Epithelial cell of prostate (primary cell): Measurements from ENCODE around the gene TMEM184B.

Experiments
- DNase-seq: peaks from one replicate; pipeline ENCODE4 v3.0.0-alpha.2; 2011; ENCODE audit warnings: low read depth, low spot score
- H3K27ac ChIP-seq: fragments of 450-650 bp; 2 replicates; pipeline ENCODE4 v1.5.1; 2017; ENCODE audit warnings: mild to moderate bottlenecking

The TMEM184B gene

DNA sequence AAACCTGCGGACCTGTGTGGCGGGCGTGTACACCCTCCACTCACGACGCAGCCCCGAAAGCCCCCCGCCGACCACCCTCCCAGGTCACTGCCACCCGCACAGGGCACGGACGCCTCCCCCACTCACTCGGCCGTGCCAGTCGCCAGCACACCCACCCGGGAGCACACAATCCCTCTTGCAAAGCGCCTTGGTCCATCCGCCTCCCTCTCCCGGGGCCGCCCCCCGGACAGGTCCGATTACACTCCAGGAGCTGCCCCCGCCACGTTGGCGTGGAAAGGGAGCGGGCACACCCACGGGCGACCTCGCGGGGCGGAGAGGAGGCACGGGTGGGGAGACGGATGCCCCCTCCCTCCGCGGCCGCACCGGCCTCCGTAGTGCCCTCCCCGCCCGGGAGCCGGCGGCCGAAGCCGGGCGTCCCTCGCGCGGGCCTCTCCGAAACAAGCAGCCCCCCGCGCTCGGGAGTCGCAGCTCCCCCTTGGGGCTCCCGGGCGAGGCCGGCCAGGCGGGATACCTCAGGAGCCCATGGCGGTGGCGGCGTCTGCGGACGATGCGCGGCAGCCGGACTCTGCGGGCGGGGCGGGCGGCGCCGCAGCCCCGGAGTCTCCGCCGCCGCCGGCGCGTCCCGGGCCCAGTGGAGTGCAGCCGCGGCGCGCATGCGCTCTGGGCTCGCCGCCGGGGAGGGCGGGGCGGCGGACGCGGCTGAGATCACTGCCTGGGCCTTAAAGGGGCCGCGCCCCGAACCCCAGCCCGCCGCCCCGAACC lies at the start of gene TMEM184B:
TMEM184B (minus strand) TSS at position 638 of the 762 bp plus-strand sequence. CDS start 25,049 bp downstream, outside the sequence.
- no peak for DNase-seq
- peak within 1 kb of the TSS; percentile 68 for H3K27ac ChIP-seq

DNA sequence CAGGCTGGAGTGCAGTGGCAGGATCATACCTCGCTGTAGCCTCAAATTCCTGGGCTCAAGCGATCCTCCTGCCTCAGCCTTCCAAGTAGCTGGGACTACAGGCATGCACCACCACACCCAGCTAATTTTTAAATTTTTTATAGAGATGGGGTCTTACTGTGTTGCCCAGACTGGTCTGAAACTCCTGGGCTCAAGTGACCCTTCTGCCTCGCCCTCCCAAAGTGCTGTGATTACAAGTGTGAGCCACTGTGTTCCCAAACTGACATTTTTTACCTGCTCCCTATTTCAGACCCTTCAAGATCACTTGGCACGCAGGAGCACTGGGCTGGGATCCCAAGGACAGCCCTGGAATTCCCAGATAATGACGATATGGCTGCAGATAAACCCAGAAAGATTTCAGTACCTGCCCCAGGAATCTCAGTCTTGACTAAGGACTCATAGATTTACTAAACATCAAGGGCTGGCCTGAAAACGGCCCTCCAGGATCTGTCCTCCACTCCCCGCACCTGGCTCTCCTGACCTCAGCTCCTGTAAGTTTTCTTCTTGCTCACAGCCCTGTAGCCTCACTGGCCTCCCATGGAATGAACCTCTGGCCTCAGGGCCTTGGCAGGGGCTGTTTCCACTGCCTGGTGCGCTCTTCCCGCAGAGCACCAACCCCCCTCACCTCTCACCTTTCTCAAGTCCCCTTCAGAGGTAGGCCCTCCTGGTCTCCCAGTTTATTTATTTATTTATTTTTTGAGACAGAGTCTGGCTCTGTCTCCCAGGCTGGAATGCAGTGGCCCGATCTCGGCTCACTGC lies 48.0 kb upstream of the TMEM184B start:
- H3K27ac ChIP-seq, result no peak overlapping the region
- no peak for DNase-seq

DNA sequence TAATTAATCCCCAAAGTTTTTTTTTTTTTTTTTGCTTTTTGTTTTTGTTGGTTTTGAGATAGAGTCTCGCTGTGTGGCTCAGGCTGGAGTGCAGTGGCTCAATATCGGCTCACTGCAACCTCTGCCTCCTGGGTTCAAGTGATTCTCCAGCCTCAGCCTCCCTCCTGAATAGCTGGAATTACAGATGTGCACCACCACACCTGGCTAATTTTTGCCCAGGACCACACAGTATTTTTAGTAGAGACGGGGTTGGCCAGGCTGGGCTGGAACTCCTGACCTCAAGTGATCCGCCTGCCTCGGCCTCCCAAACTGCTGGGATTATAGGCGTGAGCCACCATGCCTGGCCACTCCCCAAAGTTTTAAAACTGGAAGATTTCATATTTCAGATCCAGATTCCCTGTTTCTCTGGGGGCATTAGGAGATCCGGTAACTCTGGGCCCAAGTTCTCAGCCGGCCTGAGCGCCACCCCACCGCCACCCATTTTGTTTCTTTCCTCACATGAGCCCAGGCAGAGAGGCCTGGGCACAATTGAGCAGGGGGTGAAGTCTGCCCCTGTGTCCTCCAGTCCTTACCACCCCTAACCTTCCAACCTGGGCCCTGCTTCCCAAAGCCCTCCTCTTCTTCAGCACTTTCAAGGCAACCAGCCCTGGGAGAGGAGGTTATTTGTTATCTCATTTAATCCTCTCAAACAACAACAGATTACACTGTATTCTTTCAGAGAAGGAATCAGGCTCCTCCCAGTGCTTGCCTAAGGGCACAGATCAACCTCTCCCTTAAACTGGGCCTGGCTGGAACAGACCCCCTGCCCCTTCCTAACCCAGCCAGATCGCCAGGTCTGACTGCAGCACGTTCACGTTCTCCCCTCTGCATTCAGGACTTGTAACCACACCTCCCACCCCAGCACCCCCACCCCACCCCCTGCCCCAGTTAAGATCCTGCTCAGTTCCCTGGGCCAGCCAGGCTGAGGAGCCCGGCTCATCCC lies 46.3 kb upstream of the TMEM184B start:
- H3K27ac ChIP-seq, result peak overlapping the region; percentile 99
- DNase-seq, result no peak

DNA sequence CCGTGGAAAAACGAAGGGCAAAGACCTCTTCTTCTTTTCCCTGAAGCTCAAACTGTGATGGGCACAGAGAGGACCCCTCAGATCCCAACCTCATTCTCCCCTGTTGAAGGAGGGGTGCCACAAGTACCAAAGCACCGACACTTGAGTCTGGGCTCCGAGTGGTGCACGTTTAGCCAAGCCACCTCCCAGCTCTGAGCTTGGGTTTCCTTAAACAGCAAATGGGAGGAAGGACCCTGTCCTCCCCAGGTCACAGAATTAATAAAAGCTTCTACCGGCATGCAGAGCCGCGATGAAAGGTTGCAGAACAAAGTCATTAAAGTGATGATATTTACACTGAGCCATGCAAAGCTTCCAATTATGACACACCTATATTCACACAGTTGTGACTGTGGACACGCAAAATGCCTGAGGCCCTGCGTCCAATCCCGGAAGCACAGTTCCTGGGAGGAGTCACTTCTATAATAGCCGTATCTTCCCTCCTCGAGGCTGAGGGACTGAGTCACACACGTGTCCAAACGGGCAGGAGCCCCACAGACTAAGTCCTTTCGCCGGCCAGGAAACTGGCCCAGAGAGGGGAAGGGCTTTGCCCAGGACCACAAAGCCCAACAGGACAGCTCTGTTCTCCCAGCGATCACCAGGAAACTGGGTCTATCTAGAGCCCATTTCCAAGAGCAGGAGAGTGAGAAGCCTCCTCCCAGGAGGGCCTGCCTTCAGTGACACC lies 45.3 kb upstream of the TMEM184B start:
- peak overlapping the region; percentile 99 for H3K27ac ChIP-seq
- DNase-seq, result peak; percentile 93

DNA sequence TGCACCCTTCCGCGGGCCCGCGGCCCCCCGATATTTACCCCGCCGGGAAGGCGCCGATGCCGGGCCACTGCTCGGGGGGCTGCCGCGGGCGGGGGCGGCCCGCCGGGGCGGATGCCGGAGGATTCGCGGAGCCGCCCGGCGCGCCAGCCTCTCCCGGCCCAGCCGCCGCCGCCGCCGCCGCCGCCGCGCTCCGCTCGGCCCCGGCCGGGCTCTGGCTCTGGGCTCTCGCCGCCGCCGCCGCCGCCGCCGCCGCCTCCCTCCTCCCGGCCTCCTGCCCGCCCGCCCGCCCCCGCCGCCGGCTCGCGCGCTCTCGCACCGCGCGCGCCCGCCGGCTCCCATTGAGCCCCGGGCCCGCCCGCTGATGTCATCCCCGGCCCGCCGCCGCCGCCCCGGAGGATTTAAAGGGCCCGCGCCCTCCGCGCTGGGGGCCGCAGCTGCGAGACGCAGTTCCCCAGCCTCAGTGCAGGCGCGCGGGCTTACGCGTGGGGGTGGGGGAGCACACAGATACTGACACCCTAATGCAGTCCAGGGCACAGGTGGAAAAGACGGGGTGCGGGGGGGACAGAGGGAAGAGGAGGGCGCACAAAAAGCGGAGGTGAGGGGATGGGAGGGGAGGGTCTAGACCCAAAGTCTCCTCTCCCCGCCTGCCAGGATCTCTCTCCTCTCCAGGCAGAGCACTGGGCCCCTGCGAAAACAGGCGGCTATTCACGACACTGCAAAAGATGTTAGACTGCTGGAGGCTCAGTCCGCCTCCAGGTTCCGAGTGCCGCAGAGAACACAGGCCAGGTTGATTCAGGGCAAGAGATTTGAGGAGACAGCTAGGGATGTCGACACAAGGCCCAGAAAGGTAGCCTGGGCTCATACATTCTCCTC lies 44.5 kb upstream of the TMEM184B start, which contains the start of gene CSNK1E:
CSNK1E (minus strand) TSS at position 312 of the 873 bp plus-strand sequence. CDS start 3,276 bp downstream, outside the sequence.
- DNase-seq, result no peak
- H3K27ac ChIP-seq, result peak within 1 kb of the TSS; percentile 99

DNA sequence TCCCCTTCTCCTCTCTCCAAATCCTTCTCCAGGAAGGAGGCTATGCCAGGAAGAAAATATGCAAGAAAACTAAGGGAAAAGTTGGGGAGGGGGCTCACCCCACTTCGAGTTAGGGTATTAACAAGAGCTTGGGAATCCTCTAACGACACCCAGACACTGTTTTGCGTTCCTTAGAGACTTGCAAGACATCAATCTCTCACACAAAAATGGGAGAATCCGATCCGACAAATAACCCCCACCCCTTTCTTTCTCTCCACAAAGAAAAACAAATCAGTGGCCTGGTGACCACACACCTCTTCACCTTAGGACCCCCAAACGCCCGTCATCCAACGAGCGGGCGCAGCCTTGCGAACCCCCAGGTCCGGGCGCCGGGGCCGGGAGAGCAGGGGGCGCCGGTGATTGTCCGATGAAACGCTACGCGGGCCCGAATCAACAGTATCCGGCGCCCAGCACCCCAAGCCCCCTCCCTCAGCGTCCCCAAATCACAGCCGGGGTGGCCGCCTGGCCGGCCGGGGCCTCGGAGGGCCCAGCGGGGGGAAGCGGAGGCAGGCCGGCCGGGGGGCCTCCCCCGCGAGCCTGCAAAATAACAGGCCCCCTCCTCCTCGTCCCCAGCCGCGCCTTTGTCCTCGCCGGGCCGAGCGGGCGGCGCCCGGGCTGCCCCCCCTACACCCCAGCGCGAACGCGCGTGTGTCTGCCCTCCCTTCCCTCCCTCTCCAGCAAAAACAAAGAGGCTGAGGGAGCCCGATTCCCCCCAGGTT lies 43.7 kb upstream of the TMEM184B start:
- DNase-seq, result no peak
- peak overlapping the region; percentile 99 for H3K27ac ChIP-seq

DNA sequence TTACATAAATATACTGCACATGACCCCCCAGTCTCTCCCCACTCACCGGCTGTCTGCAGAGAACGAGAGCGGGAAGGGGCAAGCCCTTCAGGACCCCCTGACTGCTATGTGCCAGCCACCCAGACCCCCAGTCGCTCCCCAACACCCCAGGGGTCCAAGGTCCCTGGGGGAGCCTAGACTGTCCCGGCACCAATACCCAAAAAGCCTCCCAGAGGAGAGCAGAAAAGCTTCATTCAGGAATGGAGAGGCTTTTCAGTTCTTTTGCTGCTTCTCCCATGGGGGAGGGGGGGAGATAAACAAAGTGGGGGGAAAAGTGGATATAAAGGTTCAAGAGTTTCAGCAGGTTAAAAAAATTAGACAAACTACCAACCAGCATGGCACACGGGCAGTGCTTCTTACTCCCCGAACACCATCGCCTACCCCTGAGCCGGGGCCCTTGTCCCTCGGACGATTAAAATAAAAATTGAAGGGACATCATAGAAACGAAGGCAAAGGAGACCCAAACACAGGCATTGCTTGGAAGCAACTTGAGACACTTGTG lies 43.1 kb upstream of the TMEM184B start:
- peak overlapping the region; percentile 99 for H3K27ac ChIP-seq
- no peak for DNase-seq

DNA sequence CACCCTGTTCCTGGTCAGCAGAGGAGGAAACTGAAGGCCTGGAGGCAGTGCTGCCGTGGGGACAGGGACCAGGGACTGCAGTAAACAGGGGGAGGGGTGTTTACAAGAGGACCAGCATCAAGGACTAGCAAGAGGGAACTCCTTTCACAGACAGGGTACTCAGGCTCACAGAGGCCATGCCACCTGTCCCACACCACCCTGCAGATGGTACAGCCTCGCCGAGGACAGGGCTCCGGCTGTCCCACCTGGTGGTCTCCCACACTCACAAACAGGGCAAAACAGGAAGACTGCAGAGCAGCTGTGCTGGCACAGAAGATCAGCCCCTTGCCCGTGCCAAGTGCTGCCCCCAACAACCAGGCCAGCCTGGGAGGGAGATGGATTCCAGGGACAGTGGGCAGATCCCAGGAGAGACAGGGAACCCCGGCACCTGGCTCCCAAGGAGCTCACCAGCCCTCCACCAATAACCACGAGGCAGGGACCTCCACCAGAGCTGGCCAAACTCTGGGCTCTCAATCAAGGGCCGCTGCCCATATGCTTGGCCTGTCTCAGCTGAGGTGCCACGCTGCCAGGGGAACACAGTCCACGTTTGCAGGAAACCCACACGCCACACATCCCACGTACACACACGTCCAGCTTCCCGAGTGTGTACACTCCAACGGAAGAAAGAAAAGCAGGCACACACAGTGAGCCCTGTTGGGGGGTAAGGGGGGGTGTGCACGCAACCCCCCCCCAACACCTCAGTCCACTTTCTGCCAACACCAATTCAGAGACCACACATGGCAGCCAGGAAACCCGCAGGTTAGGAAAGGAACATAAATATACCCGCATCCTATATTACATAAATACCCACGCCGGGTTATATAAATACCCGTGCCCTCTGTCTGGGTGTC lies 42.4 kb upstream of the TMEM184B start:
- no peak for DNase-seq
- H3K27ac ChIP-seq, result peak overlapping the region; percentile 99

DNA sequence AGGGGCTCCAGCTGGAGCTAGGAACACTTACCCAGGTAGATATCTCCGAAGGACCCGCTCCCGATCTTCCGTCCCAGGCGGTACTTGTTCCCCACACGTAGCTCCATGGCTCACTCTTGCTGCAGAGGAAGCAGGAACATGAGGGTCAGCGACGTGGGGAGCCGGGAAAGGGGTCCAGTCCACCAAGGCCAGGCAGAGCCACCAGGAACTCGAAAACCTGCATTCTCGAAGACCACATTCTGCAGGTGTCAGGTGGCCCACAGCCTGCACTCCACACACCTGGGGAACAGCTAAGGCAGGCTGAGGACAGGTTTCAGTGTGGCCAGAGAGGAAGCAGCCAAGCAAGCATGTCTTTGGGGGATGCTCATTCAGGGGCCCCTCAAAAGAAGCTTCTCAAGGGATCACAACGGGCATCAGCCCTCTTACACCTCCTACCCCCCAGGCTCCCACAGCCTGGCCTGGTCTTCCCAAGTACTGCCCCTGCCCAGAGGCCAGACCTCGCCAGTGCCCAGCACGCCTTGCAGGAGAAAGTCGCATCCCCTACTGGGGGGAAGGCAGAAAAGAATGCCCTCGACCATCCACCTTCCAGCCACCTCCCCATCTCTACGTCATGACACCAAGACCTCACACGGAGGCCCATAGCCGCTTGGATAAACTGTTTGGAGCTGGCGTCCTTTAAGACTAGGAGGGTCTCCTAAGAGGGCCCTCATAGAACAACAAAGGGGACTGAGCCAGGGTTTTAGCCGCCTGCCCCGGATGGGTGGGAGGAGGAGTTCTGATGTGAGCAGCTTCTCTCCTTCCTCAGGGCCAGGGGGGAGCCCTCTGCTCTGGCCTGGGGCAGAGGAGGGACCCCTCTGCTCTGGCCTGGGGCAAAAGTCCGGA lies 41.5 kb upstream of the TMEM184B start:
- DNase-seq, result no peak

DNA sequence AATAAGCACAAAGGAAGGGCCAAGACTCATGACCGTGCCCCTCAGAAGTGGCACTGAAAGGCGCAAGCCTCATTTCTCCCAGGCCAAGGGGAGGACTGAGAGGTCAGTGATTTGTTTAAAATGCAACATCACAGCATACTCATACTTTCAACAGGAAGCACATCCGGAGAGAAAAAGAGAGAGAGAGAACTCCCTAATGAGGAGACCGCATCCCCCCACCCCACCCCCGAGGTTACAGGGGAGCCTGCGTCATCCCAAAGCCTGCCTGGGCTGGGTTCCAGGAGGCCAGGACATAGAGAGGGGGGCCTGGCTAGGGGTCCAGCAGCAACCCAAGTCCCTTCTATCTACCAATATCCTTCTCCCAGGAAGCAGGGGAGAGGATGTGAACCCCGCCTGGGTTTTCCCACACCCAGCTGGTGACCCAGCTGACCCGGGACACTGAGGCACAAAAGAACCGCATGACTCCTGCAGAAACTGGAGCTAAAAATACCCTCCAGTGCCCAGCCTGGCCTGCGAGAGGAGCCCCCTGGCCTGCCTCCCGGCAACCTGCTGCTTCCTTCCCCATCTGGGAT lies 40.7 kb upstream of the TMEM184B start:
- peak; percentile 54 for DNase-seq
- peak overlapping the region; percentile 99 for H3K27ac ChIP-seq

More for the DNA sequence above, 41.5 kb upstream of the TMEM184B start:
- peak overlapping the region; percentile 99 for H3K27ac ChIP-seq

DNA sequence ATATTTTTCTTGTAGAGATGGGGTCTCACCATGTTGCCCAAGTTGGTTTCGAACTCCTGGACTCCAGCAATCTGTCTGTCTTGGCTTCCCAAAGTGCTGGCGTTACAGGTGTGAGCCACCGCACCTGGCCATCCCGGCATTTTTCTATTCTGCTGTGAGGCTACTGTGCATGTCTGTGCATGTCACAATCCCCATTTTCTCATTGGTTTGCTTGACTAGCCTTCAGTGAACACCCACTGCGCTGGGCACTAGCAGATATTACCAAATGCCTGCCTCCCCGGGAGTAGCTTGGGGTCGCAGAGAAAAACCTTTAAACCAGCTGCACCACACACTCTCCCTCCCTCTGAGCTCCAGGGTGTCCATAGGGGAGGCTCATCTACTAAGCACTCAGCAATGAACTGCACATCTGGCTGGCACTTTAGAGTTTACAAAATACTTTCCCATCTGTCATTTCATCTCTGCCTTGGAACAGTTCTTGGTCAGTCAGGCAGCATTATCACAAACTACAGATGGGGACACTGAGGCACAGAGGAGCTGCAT lies 39.5 kb upstream of the TMEM184B start:
- H3K27ac ChIP-seq, result peak overlapping the region; percentile 99
- DNase-seq, result no peak

DNA sequence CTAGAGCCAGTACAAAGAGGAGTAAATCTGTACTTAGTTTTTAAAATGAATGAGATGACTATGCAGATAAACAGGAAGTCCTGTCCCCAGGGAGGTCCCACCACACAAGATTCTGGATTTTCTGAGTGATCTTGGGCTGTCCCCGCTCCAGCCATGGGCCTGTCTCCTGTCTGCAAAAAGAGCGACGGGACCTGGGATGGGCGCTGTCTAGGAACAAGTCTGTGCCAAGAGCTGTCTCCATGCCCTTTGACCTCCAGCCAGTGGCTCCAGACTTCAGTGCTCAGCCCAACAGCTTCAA lies 38.5 kb upstream of the TMEM184B start:
- DNase-seq, result no peak
- peak overlapping the region; percentile 99 for H3K27ac ChIP-seq

DNA sequence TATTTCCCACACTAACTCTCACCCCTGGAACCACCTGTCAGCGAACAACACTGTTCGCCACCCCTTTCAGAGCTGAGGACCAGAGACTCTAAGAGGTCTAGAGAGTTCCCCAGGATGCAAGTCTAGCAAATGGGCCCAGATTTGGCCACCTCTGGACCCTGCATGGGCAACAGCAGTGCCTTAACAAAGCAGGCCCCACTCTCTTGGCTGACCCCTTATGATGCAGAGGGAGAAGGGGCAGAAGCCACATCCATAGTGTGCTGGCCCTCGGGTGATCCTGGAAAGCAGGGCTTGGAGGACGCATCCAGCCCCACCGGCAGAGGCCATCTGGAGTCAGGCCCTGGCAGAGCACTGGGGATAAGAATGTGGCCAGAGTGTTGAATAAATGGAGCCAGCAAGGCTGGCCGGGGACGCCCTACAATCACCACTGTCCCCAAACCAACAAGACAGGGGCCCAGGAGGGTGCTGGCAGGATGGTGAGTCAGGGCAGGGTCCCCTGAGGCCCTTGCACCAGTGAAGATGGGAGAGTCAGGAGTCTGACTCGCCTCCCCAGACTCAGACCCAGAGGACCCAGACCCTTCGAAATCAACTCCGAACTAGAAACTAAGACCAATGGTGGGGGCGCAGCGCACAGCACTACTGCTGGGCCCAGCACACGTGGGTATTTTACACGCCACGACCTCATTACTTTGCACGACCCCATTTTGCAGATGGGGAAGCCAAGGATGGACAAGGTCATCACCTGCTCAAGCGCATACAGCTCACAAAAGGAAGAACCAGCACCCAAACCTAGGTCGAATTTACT lies 37.9 kb upstream of the TMEM184B start:
- H3K27ac ChIP-seq, result peak overlapping the region; percentile 99
- no peak for DNase-seq
